ENCODE results near the gene NOL9. TPM values are rescaled to one million over a fixed set of nuclear protein-coding genes. Genes with fewer than 3 reads are reported as not detected.
A peak's percentile ranks its signal among the peaks of the same experiment; 100 is the strongest.

Gene NOL9
- total and polyA plus RNA-seq, 2 of the 13 experiments (the other 11 are each of a cell fraction or from before 2014, with no cell fraction given): 18.0 to 24.7 TPM

GRCh38 chr1:6512245-6512907 is 41.9 kb downstream of the NOL9 start (continued):
- TF ChIP-seq PBX3 (CRISPR knock-in tag; IDR thresholded peaks at IDR 0.05; ENCODE audit: borderline replicate concordance): no peak
- no peak for TF ChIP-seq DPF2 (CRISPR knock-in tag; IDR thresholded peaks at IDR 0.05; ENCODE audit: borderline replicate concordance, low read depth)
- no peak for TF ChIP-seq ZNF850 (CRISPR knock-in tag; conservative IDR thresholded peaks at IDR 0.05)
- no peak for TF ChIP-seq SNAPC4 (CRISPR knock-in tag; IDR thresholded peaks at IDR 0.05)
- no peak for TF ChIP-seq ZBED4 (CRISPR knock-in tag; IDR thresholded peaks at IDR 0.05; ENCODE audit: borderline replicate concordance)
- no peak for TF ChIP-seq ZBTB14 (CRISPR knock-in tag; IDR thresholded peaks at IDR 0.05)
- TF ChIP-seq ARNTL (CRISPR knock-in tag; IDR thresholded peaks at IDR 0.05): peak; percentile 67; the same call in 1 of the 2 replicates
- TF ChIP-seq MAFF (IDR thresholded peaks at IDR 0.05; ENCODE audit: low read depth, low read length): no peak
- no peak for TF ChIP-seq IKZF4 (CRISPR knock-in tag; IDR thresholded peaks at IDR 0.05; ENCODE audit: borderline replicate concordance, low read depth, not compliant biosample characterization)
- TF ChIP-seq SMYD3 (CRISPR knock-in tag; IDR thresholded peaks at IDR 0.05): no peak
- TF ChIP-seq ZMAT5 (CRISPR knock-in tag; IDR thresholded peaks at IDR 0.05; ENCODE audit: borderline replicate concordance, low read depth): no peak
- no peak for TF ChIP-seq HIVEP1 (CRISPR knock-in tag; IDR thresholded peaks at IDR 0.05)
- no peak for TF ChIP-seq NONO (IDR thresholded peaks at IDR 0.05)
- TF ChIP-seq NONO (CRISPR knock-in tag; conservative IDR thresholded peaks at IDR 0.05): no peak
- no peak for TF ChIP-seq TRIM24 (CRISPR knock-in tag; IDR thresholded peaks at IDR 0.05)
- TF ChIP-seq CEBPG (CRISPR knock-in tag; IDR thresholded peaks at IDR 0.05): no peak
- peak; percentile 49; the same call in 1 of the 2 replicates for TF ChIP-seq KDM5B (CRISPR knock-in tag; IDR thresholded peaks at IDR 0.05; ENCODE audit: borderline replicate concordance)
- no peak for TF ChIP-seq ATF7-NPFF (CRISPR knock-in tag; IDR thresholded peaks at IDR 0.05; ENCODE audit: low read depth)
